Endothelial cell of umbilical vein (primary cell): ENCODE results near the gene MAP6D1. TPM values are rescaled to one million over a fixed set of nuclear protein-coding genes. Genes with fewer than 3 reads are reported as not detected.

Source experiments
- BruUV-seq: library from RNA; stranded (reverse); fragments of 400-500 nt; replicated peaks from 2 replicates; lab custom pipeline; 2021; lab: Mats Ljungman, UMichigan
- CTCF ChIA-PET: fragments of 300-600, 350-600 bp; sonication (Branson Sonifier 250); formaldehyde crosslinking; loops from one replicate; lab custom pipeline; 2021; ENCODE audit warnings: antibody characterized with exemption, inconsistent platforms; lab: Charles Lee
- POLR2A ChIA-PET: fragments of 300-600, 350-600 bp; sonication (Branson Sonifier 250); formaldehyde crosslinking; loops from one replicate; lab custom pipeline; 2021; ENCODE audit warnings: antibody characterized with exemption, inconsistent platforms; lab: Charles Lee
- DNase-seq: peaks from one replicate; pipeline ENCODE4 v3.0.0-alpha.2; 2011; ENCODE audit warnings: low read depth, low spot score
- FAIRE-seq: peaks from 2 replicates; lab custom pipeline; 2011; peaks lifted over from hg19 to GRCh38; lab: Jason Lieb, UNC
- H2AFZ ChIP-seq: 2 replicates; pipeline ENCODE4 v1.6.0; 2012; ENCODE audit warnings: low read depth, low read length, control low read depth, inconsistent platforms
- H3K27ac ChIP-seq: 2 replicates; pipeline ENCODE4 v1.5.1; 2011; ENCODE audit warnings: low read depth, mild to moderate bottlenecking, control low read depth, low read length, moderate library complexity; ENCODE audit not compliant: insufficient read depth
- H3K27me3 ChIP-seq, 2 experiments: 2 replicates each; pipeline versions ENCODE4 v1.6.0 to v1.6.1; 2011; ENCODE audit warnings: low read length in 2 of 2, mixed read lengths in 1 of 2; ENCODE audit not compliant: control insufficient read depth in 2 of 2, insufficient read depth in 2 of 2
- H3K36me3 ChIP-seq, 2 experiments: 2 replicates in 1 of 2; 3 replicates in 1 of 2; pipeline ENCODE4 v1.5.1; 2011; ENCODE audit warnings: low read length in 2 of 2, mild to moderate bottlenecking in 1 of 2, moderate library complexity in 1 of 2; ENCODE audit not compliant: control insufficient read depth in 2 of 2, insufficient read depth in 2 of 2; ENCODE audit errors: extremely low read depth in 1 of 2
- H3K4me1 ChIP-seq: 3 replicates; pipeline ENCODE4 v1.5.1; 2011; ENCODE audit warnings: mild to moderate bottlenecking, low read length; ENCODE audit not compliant: control insufficient read depth, insufficient read depth; ENCODE audit errors: extremely low read depth
- H3K4me2 ChIP-seq: 2 replicates; pipeline ENCODE4 v1.6.1; 2011; ENCODE audit warnings: low read length, control low read depth, mixed read lengths; ENCODE audit not compliant: insufficient read depth
- H3K4me3 ChIP-seq, 3 experiments: fragments of 200-600 bp in 1 of 3; sonication (generic), shearing (Covaris generic) in 1 of 3; replicated peaks in 1 of 3; 2 replicates each; pipeline ENCODE4 v1.5.1; 2011 to 2016; ENCODE audit warnings: control low read depth in 3 of 3, low read length in 3 of 3, mild to moderate bottlenecking in 2 of 3, inconsistent platforms in 1 of 3, low read depth in 1 of 3, moderate library complexity in 1 of 3; ENCODE audit not compliant: insufficient read depth in 1 of 3
- H3K79me2 ChIP-seq: 2 replicates; pipeline ENCODE4 v1.6.0; 2012; ENCODE audit warnings: low read length, inconsistent platforms; ENCODE audit not compliant: control insufficient read depth, insufficient read depth
- H3K9ac ChIP-seq: replicated peaks from 2 replicates; pipeline ENCODE3; 2011; ENCODE audit warnings: low read length, control low read depth; ENCODE audit not compliant: insufficient read depth; ENCODE audit errors: extremely low read depth
- H3K9me1 ChIP-seq: replicated peaks from 3 replicates; pipeline ENCODE4 v1.6.0; 2011; ENCODE audit warnings: mild to moderate bottlenecking, low read length; ENCODE audit not compliant: control insufficient read depth, insufficient read depth; ENCODE audit errors: extremely low read depth
- H3K9me3 ChIP-seq: replicated peaks from 2 replicates; pipeline ENCODE4 v1.5.1; 2012; ENCODE audit warnings: low read length, inconsistent platforms; ENCODE audit not compliant: control insufficient read depth, insufficient read depth
- H4K20me1 ChIP-seq: replicated peaks from 2 replicates; pipeline ENCODE3; 2011; ENCODE audit warnings: mild to moderate bottlenecking, low read length; ENCODE audit not compliant: control insufficient read depth, insufficient read depth; ENCODE audit errors: extremely low read depth
- EZH2 ChIP-seq: IDR thresholded peaks from 2 replicates; pipeline ENCODE4 v1.6.1; 2012; ENCODE audit warnings: borderline replicate concordance, low read depth, mild to moderate bottlenecking, moderate library complexity, low read length, inconsistent platforms; ENCODE audit not compliant: severe bottlenecking
- FOS ChIP-seq: IDR thresholded peaks from 2 replicates; pipeline ENCODE4 v1.6.1; 2011; ENCODE audit warnings: mild to moderate bottlenecking, low read length, moderate library complexity, borderline replicate concordance; ENCODE audit not compliant: insufficient read depth
- GATA2 ChIP-seq: IDR thresholded peaks from 2 replicates; pipeline ENCODE4 v1.7.0; 2011; ENCODE audit warnings: low read depth, mild to moderate bottlenecking, moderate library complexity, mixed read lengths, low read length; ENCODE audit not compliant: insufficient read length, insufficient read depth
- JUN ChIP-seq: IDR thresholded peaks from 2 replicates; pipeline ENCODE4 v1.6.1; 2011; ENCODE audit warnings: borderline replicate concordance, low read depth; ENCODE audit not compliant: insufficient read length, insufficient read depth
- MYC ChIP-seq: IDR thresholded peaks from one replicate; pipeline ENCODE4 v1.6.1; 2011; ENCODE audit warnings: mild to moderate bottlenecking, low read depth, low read length
- POLR2A ChIP-seq: IDR thresholded peaks from 2 replicates; pipeline ENCODE4 v1.6.1; 2012; ENCODE audit warnings: low read depth, mild to moderate bottlenecking, control low read depth, low read length
- POLR2AphosphoS5 ChIP-seq: IDR thresholded peaks from 2 replicates; pipeline ENCODE4 v1.6.1; 2012; ENCODE audit warnings: low read depth, mild to moderate bottlenecking, control low read depth, low read length, moderate library complexity; ENCODE audit not compliant: insufficient read depth
- dilution Hi-C: fragments of 300-500 bp; cut with MboI; formaldehyde crosslinking; loops from one replicate; pipeline ENCODE4 v1.15.0; 2019; ENCODE audit warnings: low sequenced_read_pairs; ENCODE audit not compliant: extremely low pct_ligation_motif_present
- intact Hi-C: fragments of 100-400 bp; cut with micrococcal nuclease; formaldehyde crosslinking; loops from one replicate; pipeline ENCODE4 v1.10.0; 2022
- polyA plus RNA-seq, 4 experiments: library from polyadenylated mRNA; depleted of rRNA in 3 of 4; stranded (reverse) in 3 of 4; unstranded in 1 of 4; fragments of >200 nt; gene quantifications; 2 replicates each; pipeline versions ENCODE4 v1.2.1 to v1.2.3, GENCODE V29; 2011 to 2012; ENCODE audit warnings: missing spikeins in 1 of 4
- total RNA-seq: library from RNA; stranded (reverse); gene quantifications from 2 replicates; pipeline ENCODE4 v1.2.3, GENCODE V29; 2021
- TF ChIP-seq, protein P1 (sequence below), 2 donors: IDR thresholded peaks; 1 replicate in 1 of 2; 2 replicates in 1 of 2; pipeline ENCODE4 v1.5.1; 2011; ENCODE audit warnings: low read length in 2 of 2, mild to moderate bottlenecking in 2 of 2, moderate library complexity in 2 of 2, control low read depth in 1 of 2, inconsistent platforms in 1 of 2, low read depth in 1 of 2; ENCODE audit not compliant: insufficient read depth in 1 of 2; ENCODE audit errors: extremely low read depth in 1 of 2
- TF ChIP-seq, protein P2 (sequence below): IDR thresholded peaks from 2 replicates; pipeline ENCODE4 v1.6.1; 2011; ENCODE audit not compliant: insufficient read depth, insufficient read length

The MAP6D1 gene
- total and polyA plus RNA-seq, 2 donors (not counting 3 experiments of a cell fraction or from before 2014, with no cell fraction given) = 2.4 to 3.5 TPM

DNA sequence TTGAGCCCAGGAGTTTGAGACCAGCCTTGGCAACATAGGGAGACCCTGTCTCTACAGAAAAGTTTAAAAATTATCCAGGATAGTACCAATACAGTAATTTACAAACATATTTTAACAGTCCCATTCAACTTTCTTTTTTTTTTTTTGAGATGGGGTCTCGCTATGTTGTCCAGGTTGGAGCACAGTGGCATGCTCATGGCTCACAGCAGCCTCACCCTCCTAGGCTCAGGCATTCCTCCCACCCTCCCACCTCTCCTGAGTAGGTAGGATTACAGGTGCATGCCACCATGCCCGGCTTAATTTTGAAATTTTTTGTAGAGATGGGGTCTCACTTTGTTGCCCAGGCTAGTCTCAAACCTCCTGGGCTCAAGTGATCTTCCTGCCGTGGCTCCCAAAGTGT is 12.5 kb upstream of the MAP6D1 start:
- Histone ChIP-seq H3K9ac (no peak overlapping the region), H3K36me3 (peaks cover 2 to 9% of the 10 kb centered on the region in 2 experiments), H3K27ac (no peak overlapping the region), H3K27me3 (no peaks in the 10 kb centered on the region), H4K20me1 (no peaks in the 10 kb centered on the region), H2AFZ (no peak overlapping the region), H3K4me1 (no peaks in the 10 kb centered on the region), H3K9me3 (no peaks in the 10 kb centered on the region), H3K4me3 (no peak overlapping the region), H3K9me1 (no peaks in the 10 kb centered on the region), H3K4me2 (no peak overlapping the region), H3K79me2 (no peaks in the 10 kb centered on the region)
- TF ChIP-seq, protein P1, sequence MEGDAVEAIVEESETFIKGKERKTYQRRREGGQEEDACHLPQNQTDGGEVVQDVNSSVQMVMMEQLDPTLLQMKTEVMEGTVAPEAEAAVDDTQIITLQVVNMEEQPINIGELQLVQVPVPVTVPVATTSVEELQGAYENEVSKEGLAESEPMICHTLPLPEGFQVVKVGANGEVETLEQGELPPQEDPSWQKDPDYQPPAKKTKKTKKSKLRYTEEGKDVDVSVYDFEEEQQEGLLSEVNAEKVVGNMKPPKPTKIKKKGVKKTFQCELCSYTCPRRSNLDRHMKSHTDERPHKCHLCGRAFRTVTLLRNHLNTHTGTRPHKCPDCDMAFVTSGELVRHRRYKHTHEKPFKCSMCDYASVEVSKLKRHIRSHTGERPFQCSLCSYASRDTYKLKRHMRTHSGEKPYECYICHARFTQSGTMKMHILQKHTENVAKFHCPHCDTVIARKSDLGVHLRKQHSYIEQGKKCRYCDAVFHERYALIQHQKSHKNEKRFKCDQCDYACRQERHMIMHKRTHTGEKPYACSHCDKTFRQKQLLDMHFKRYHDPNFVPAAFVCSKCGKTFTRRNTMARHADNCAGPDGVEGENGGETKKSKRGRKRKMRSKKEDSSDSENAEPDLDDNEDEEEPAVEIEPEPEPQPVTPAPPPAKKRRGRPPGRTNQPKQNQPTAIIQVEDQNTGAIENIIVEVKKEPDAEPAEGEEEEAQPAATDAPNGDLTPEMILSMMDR (IDR thresholded peaks at IDR 0.05; ENCODE audit: extremely low read depth in 1 of 2, insufficient read depth in 1 of 2, low read depth in 1 of 2, low read length in 2 of 2) = no peak
- no peak for TF ChIP-seq MYC
- TF ChIP-seq FOS = no peak
- TF ChIP-seq POLR2A = no peak
- TF ChIP-seq GATA2 = no peak
- TF ChIP-seq EZH2 = no peak
- TF ChIP-seq POLR2AphosphoS5 = no peak
- TF ChIP-seq, protein P2, sequence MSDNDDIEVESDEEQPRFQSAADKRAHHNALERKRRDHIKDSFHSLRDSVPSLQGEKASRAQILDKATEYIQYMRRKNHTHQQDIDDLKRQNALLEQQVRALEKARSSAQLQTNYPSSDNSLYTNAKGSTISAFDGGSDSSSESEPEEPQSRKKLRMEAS = no peak
- no peak for TF ChIP-seq JUN
- FAIRE-seq (no peak), DNase-seq (no peak)
- intact Hi-C loops = no loop called here
- POLR2A ChIA-PET = no interaction called here
- no TSS peak for BruUV-seq
- dilution Hi-C loops = no loop called here
- CTCF ChIA-PET = no interaction called here
